ENCODE data around the gene PANX2.

The PANX2 gene

DNA sequence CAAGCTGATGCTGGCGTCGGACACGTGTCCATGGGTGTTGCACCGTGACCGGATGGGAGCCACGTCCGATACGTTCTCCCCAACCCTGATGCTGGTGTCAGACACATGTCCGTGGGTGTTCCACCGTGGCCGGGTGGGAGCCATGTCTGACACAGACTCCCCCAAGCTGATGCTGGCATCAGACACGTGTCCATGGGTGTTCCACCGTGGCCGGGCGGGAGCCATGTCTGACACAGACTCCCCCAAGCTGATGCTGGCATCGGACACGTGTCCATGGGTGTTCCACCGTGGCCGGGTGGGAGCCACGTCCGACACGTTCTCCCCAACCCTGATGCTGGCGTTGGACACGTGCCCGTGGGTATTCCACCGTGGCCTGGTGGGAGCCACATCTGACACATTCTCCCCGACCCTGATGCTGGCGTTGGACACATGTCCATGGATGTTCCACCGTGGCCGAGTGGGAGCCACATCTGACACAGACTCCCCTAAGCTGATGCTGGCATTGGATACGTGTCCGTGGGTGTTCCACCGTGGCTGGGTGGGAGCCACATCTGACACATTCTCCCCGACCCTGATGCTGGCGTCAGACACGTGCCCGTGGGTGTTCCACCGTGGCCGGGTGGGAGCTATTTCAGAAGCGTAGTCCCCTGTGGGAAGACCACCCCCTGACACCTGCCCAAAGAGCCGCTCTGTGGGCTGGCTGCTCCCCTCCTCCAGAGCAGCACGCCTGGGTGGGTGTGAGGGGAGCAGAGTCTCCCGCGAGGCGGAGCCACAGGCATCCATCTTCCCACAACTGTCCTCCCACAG is 50.3 kb downstream of the PANX2 start:
- H3K36me3 ChIP-seq (replicated peaks; ENCODE audit: insufficient read depth, low read length): no peaks in the 10 kb centered on the region

DNA sequence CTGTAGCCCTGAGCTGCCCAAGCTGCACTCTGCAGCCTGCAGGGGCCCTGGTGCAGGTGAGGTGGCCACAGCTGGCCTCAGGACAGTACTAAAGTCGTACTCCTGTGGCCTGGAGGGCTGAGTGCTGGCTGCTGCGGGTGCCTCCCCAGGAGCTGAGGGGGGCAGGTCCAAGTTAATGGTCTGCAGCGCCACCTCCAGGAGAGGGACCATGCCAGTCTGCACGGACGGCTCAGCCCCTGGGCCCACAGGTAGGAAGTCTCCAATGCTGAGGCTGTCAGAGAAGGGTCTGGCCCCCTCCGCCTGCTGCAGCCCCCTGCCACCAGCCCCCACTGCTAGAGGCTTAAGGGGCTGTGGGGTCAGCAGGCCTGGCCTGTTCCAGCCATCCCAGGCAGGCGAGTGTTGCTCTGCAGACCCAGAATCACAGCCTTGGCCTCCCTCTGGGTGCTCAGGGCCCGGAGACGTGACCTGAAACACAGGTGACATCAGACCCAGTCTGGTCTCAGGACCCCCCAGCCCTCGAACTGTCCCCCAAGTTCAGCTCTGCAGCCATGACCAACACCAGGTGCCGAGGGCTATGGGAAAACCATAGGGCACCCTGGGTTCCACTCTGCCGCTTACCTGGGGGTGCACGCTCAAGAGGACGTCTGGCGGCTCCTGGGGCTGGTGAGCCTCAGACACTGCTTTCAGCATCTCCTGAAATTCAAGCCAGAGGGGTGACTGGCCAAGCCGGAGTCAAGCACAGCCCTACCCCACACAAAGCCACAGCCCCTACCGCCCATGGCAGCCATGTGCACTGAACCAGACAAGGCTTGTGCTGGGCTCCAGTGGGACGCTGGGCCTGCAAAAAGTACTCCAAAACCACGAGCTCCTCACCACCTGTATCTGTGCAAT is 51.1 kb downstream of the PANX2 start:
- no peaks in the 10 kb centered on the region for H3K4me1 ChIP-seq (ENCODE audit: low read length)
- H3K36me3 ChIP-seq (replicated peaks; ENCODE audit: insufficient read depth, low read length): no peaks in the 10 kb centered on the region
- no peaks in the 10 kb centered on the region for H3K9me2 ChIP-seq (replicated peaks; ENCODE audit: insufficient read depth, low read length)
- H3K9ac ChIP-seq (ENCODE audit: low read length): no peak overlapping the region
- H3K27ac ChIP-seq (ENCODE audit: low read length): no peak overlapping the region
- no peaks in the 10 kb centered on the region for H3K9me3 ChIP-seq (replicated peaks; ENCODE audit: insufficient read depth, low read length)
- H3K79me2 ChIP-seq (ENCODE audit: low read length): no peaks in the 10 kb centered on the region
- H4K20me1 ChIP-seq (ENCODE audit: insufficient read depth, low read length): no peaks in the 10 kb centered on the region
- no peaks in the 10 kb centered on the region for H3F3A ChIP-seq (ENCODE audit: insufficient read depth, low read length)
- TF ChIP-seq EZH2 (optimal IDR thresholded peaks at IDR 0.05; ENCODE audit: low read depth, low read length) (no peak), EZH2phosphoT487 (IDR thresholded peaks at IDR 0.05; ENCODE audit: low read length) (no peak)
- TF ChIP-seq, protein P1, sequence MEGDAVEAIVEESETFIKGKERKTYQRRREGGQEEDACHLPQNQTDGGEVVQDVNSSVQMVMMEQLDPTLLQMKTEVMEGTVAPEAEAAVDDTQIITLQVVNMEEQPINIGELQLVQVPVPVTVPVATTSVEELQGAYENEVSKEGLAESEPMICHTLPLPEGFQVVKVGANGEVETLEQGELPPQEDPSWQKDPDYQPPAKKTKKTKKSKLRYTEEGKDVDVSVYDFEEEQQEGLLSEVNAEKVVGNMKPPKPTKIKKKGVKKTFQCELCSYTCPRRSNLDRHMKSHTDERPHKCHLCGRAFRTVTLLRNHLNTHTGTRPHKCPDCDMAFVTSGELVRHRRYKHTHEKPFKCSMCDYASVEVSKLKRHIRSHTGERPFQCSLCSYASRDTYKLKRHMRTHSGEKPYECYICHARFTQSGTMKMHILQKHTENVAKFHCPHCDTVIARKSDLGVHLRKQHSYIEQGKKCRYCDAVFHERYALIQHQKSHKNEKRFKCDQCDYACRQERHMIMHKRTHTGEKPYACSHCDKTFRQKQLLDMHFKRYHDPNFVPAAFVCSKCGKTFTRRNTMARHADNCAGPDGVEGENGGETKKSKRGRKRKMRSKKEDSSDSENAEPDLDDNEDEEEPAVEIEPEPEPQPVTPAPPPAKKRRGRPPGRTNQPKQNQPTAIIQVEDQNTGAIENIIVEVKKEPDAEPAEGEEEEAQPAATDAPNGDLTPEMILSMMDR (IDR thresholded peaks at IDR 0.05; ENCODE audit: low read length): no peak
- no peak for DNase-seq
- no peak overlapping the region for H3K4me3 ChIP-seq (ENCODE audit: low read length)
- H2AFZ ChIP-seq (ENCODE audit: low read length): no peak overlapping the region
- H3K4me2 ChIP-seq (ENCODE audit: low read depth, low read length): no peak overlapping the region
- H3K27me3 ChIP-seq (replicated peaks; ENCODE audit: insufficient read depth, low read length): no peaks in the 10 kb centered on the region

More for the DNA sequence above, 50.3 kb downstream of the PANX2 start:
- TF ChIP-seq, protein P1 (IDR thresholded peaks at IDR 0.05; ENCODE audit: low read length): no peak
- no peak for TF ChIP-seq EZH2 (optimal IDR thresholded peaks at IDR 0.05; ENCODE audit: low read depth, low read length)
- TF ChIP-seq EZH2phosphoT487 (IDR thresholded peaks at IDR 0.05; ENCODE audit: low read length): no peak
- Histone ChIP-seq H3F3A (ENCODE audit: insufficient read depth, low read length) (no peaks in the 10 kb centered on the region), H3K9me3 (replicated peaks; ENCODE audit: insufficient read depth, low read length) (no peaks in the 10 kb centered on the region), H3K4me2 (ENCODE audit: low read depth, low read length) (no peak overlapping the region), H3K4me1 (ENCODE audit: low read length) (no peaks in the 10 kb centered on the region), H3K4me3 (ENCODE audit: low read length) (no peak overlapping the region), H3K27ac (ENCODE audit: low read length) (no peak overlapping the region), H3K9me2 (replicated peaks; ENCODE audit: insufficient read depth, low read length) (no peaks in the 10 kb centered on the region), H3K79me2 (ENCODE audit: low read length) (no peaks in the 10 kb centered on the region), H3K27me3 (replicated peaks; ENCODE audit: insufficient read depth, low read length) (no peaks in the 10 kb centered on the region), H3K9ac (ENCODE audit: low read length) (no peak overlapping the region), H4K20me1 (ENCODE audit: insufficient read depth, low read length) (no peaks in the 10 kb centered on the region), H2AFZ (ENCODE audit: low read length) (no peak overlapping the region)
- DNase-seq: no peak

DNA sequence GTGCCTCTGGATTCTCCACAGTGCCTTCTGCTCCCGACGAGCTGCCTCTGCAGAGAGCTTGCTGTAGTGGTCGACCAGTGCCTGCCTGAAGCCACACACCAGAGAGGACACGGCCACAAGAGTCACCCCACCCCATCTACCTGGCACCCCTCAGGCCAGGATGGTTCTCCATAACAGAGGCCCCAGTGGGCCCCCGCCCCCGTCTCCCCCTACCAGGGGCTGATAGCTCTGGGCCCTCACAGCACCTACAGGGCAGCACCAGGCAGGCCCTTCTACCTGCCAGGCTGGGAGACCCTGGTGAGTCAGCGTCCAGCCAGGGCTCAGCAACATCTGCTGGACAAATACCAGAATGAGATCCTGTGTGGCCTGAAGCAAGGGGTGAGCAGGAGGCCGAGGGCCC is 52.0 kb downstream of the PANX2 start:
- Histone ChIP-seq H4K20me1 (ENCODE audit: insufficient read depth, low read length) (no peaks in the 10 kb centered on the region), H3K36me3 (replicated peaks; ENCODE audit: insufficient read depth, low read length) (no peaks in the 10 kb centered on the region), H3K4me3 (ENCODE audit: low read length) (no peak overlapping the region), H2AFZ (ENCODE audit: low read length) (no peak overlapping the region), H3K9me2 (replicated peaks; ENCODE audit: insufficient read depth, low read length) (no peaks in the 10 kb centered on the region), H3K9me3 (replicated peaks; ENCODE audit: insufficient read depth, low read length) (no peaks in the 10 kb centered on the region), H3K4me1 (ENCODE audit: low read length) (no peaks in the 10 kb centered on the region), H3K79me2 (ENCODE audit: low read length) (no peaks in the 10 kb centered on the region), H3K27ac (ENCODE audit: low read length) (no peak overlapping the region), H3K9ac (ENCODE audit: low read length) (no peak overlapping the region), H3F3A (ENCODE audit: insufficient read depth, low read length) (no peaks in the 10 kb centered on the region), H3K4me2 (ENCODE audit: low read depth, low read length) (no peak overlapping the region), H3K27me3 (replicated peaks; ENCODE audit: insufficient read depth, low read length) (no peaks in the 10 kb centered on the region)
- TF ChIP-seq EZH2phosphoT487 (IDR thresholded peaks at IDR 0.05; ENCODE audit: low read length) (no peak), EZH2 (optimal IDR thresholded peaks at IDR 0.05; ENCODE audit: low read depth, low read length) (no peak)
- TF ChIP-seq, protein P1 (IDR thresholded peaks at IDR 0.05; ENCODE audit: low read length): no peak
- no peak for DNase-seq

Data from MM.1S (cell line).